ENCODE data around the gene MIA2. TPM values are rescaled to one million over a fixed set of nuclear protein-coding genes. Genes with fewer than 3 reads are reported as not detected.

MIA2 gene
- total RNA-seq, 4 donors from 2014 or later = 54.1 to 83.0 (median 71.4) TPM

- Histone ChIP-seq H3K4me1 (peaks cover 8 to 42% (median 22%) of the 10 kb centered on the region in 4 donors), H3K27me3 (no peaks in the 10 kb centered on the region), H3K27ac (peak overlapping the region; percentile 92 to 99 (median 96)), H3K4me3 (peak overlapping the region; percentile 70 to 95 (median 80)), H3K9me3 (no peaks in the 10 kb centered on the region), H3K36me3 (no peaks in the 10 kb centered on the region)
- in situ Hi-C loops (cut with MboI; ENCODE audit: low pct_ligation_motif_present in 1 of 4, low pct_unique_long_range_greater_than_20kb in 1 of 4, low sequenced_read_pairs in 3 of 4) = no loop called here
- intact Hi-C loops (cut with DNase I; ENCODE audit: low total_unique reads) = loop anchor here (5.0 kb wide), 1 partner anchor 89 kb away; the partner anchor contains the start of gene PNN
- peak in 2 of 3 donors; percentile 19 to 69 for TF ChIP-seq POLR2AphosphoS5 (IDR thresholded peaks at IDR 0.05)
- TF ChIP-seq CTCF (IDR thresholded peaks at IDR 0.05) = peak in 1 of 5 experiments; percentile 4
- TF ChIP-seq EP300 (IDR thresholded peaks at IDR 0.05; ENCODE audit: low read depth) = no peak
- peak; percentile 89 for DNase-seq
- 1% methylated on average over 18 of the region's 31 CpGs; no CpG with 5 or more reads in 1 of the 2 donors for WGBS, 2 donors (ENCODE audit: low coverage in 1 of 2)
These were observed 32.8 kb downstream of the MIA2 start for GRCh38 chr14:39266525-39266870.

DNA sequence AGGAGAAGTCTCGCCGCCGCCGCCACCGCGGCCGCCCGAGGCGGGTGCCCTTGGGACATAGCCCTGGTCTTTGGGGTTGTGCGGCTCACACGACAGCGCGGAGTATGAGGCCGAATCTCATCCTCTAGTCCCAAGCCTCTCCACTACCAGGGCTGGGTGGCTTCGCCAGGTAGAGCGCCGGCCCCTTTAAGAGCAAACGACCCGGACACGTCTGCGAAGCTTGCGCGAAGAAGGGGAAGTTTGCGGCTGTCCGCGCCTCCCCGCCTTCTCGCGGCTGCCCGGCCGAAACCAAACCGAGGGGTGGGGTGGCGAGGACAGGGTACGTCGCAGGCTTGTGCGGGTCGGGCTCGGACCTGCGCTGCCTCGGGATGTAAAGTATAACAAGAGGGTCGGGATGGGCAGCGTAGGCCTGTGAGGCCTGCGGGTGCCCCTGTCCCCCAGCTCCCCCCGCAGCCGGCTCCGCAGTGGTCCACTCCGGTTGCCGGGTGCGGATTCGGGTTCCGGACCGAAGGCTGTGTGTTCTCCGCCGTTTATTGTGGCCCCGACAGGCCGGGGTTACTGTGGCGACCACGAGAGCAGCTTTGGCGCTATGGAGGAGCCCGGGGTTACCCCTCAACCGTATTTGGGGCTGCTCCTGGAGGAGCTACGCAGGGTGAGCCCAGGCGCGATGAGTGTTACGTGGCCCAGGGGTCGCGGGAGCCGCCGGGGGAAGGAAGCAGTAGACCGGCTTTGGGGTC is 33.3 kb downstream of the MIA2 start:
- WGBS, 2 donors (ENCODE audit: low coverage in 1 of 2) = 0% methylated on average over 48 of the region's 70 CpGs; no CpG with 5 or more reads in 1 of the 2 donors
- H3K27ac ChIP-seq = peak overlapping the region; percentile 92 to 99 (median 96)
- intact Hi-C loops (cut with DNase I; ENCODE audit: low total_unique reads) (loop anchor here (5.0 kb wide), 1 partner anchor 90 kb away; the partner anchor contains the start of gene PNN), in situ Hi-C loops (cut with MboI; ENCODE audit: low pct_ligation_motif_present in 1 of 4, low pct_unique_long_range_greater_than_20kb in 1 of 4, low sequenced_read_pairs in 3 of 4) (no loop called here)
- H3K27me3 ChIP-seq = no peaks in the 10 kb centered on the region
- no peaks in the 10 kb centered on the region for H3K9me3 ChIP-seq
- H3K4me3 ChIP-seq = peak overlapping the region; percentile 70 to 95 (median 80)
- H3K4me1 ChIP-seq = peaks cover 8 to 42% (median 22%) of the 10 kb centered on the region in 4 donors
- no peaks in the 10 kb centered on the region for H3K36me3 ChIP-seq
- DNase-seq = peak; percentile 89
- TF ChIP-seq POLR2AphosphoS5 (IDR thresholded peaks at IDR 0.05) (peak; percentile 64 to 88 (median 85)), EP300 (IDR thresholded peaks at IDR 0.05; ENCODE audit: low read depth) (no peak), CTCF (IDR thresholded peaks at IDR 0.05) (no peak), POLR2A (IDR thresholded peaks at IDR 0.05) (peak; percentile 77)

DNA sequence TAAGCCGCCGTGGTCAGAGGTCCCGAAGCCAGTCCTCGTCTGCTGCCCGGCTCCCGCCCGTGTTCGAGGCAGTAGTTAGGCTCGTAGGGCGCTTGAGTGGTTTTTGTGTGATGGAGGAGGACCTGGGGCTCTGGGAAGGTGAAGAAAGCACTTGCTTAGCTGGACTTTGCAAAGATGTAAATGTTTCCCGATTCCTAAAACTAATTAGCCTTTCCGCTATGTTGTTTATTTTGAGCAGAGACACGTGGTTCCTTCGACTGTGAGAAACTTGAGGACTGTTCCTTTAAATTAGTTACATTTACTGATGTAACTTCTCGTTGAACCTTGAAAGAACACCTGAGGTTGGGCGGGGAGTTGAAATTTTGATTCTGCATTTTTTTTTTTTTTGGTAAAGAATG is 33.9 kb downstream of the MIA2 start:
- TF ChIP-seq EP300 (IDR thresholded peaks at IDR 0.05; ENCODE audit: low read depth) (no peak), POLR2A (IDR thresholded peaks at IDR 0.05) (no peak), CTCF (IDR thresholded peaks at IDR 0.05) (no peak), POLR2AphosphoS5 (IDR thresholded peaks at IDR 0.05) (no peak)
- in situ Hi-C loops (cut with MboI; ENCODE audit: low pct_ligation_motif_present in 1 of 4, low pct_unique_long_range_greater_than_20kb in 1 of 4, low sequenced_read_pairs in 3 of 4) = no loop called here
- no peak for DNase-seq

GRCh38 chr14:39268393-39268792 is 34.7 kb downstream of the MIA2 start:
- Histone ChIP-seq H3K27ac (peak overlapping the region in 1 of 4 donors; percentile 96), H3K9me3 (no peaks in the 10 kb centered on the region), H3K4me1 (peaks cover 8 to 42% (median 22%) of the 10 kb centered on the region in 4 donors), H3K27me3 (no peaks in the 10 kb centered on the region), H3K36me3 (no peaks in the 10 kb centered on the region), H3K4me3 (peak overlapping the region in 2 of 4 donors; percentile 75 to 95)
- DNase-seq = no peak
- in situ Hi-C loops (cut with MboI; ENCODE audit: low pct_ligation_motif_present in 1 of 4, low pct_unique_long_range_greater_than_20kb in 1 of 4, low sequenced_read_pairs in 3 of 4) (no loop called here), intact Hi-C loops (cut with DNase I; ENCODE audit: low total_unique reads) (loop anchor here (5.0 kb wide), 1 partner anchor 91 kb away; the partner anchor contains the start of gene PNN)
- WGBS, 2 donors (ENCODE audit: low coverage in 1 of 2) = 11 to 14% methylated on average over 2 of the region's 2 CpGs
- no peak for TF ChIP-seq POLR2AphosphoS5 (IDR thresholded peaks at IDR 0.05)
- TF ChIP-seq POLR2A (IDR thresholded peaks at IDR 0.05) = no peak
- no peak for TF ChIP-seq EP300 (IDR thresholded peaks at IDR 0.05; ENCODE audit: low read depth)
- no peak for TF ChIP-seq CTCF (IDR thresholded peaks at IDR 0.05)

More for the DNA sequence above, 33.9 kb downstream of the MIA2 start:
- H3K9me3 ChIP-seq = no peaks in the 10 kb centered on the region
- peak overlapping the region; percentile 92 to 99 (median 96) for H3K27ac ChIP-seq
- intact Hi-C loops (cut with DNase I; ENCODE audit: low total_unique reads) = loop anchor here (5.0 kb wide), 1 partner anchor 90 kb away; the partner anchor contains the start of gene PNN
- H3K4me1 ChIP-seq = peaks cover 8 to 42% (median 22%) of the 10 kb centered on the region in 4 donors
- no peaks in the 10 kb centered on the region for H3K27me3 ChIP-seq
- 0% methylated on average over 5 to 16 of the region's 16 CpGs for WGBS, 2 donors (ENCODE audit: low coverage in 1 of 2)
- no peaks in the 10 kb centered on the region for H3K36me3 ChIP-seq
- peak overlapping the region; percentile 70 to 95 (median 80) for H3K4me3 ChIP-seq

Measured in transverse colon (tissue), 4 donors.